SKM-1 treated with dmso at 0.1 percent for 144 hours (cell line): Measurements from ENCODE around the gene S100A3.
A peak's percentile ranks its signal among the peaks of the same experiment; 100 is the strongest.

ENCODE experiments used
- DNase-seq: peaks from one replicate; lab custom pipeline; 2025; ENCODE audit not compliant: unreplicated experiment; lab: John Stamatoyannopoulos, UW

The S100A3 gene

GRCh38 chr1:153549741-153550397, 811 bp upstream of the S100A3 start:
- DNase-seq, result no peak

- DNase-seq, result no peak
Observed at GRCh38 chr1:153547560-153548551, 1.2 kb downstream of the S100A3 start.

- DNase-seq, result no peak
Observed at GRCh38 chr1:153546796-153547559, 2.1 kb downstream of the S100A3 start.

- no peak for DNase-seq
Observed at GRCh38 chr1:153546371-153546770, 2.7 kb downstream of the S100A3 start.

- peak; percentile 98 for DNase-seq
Observed at GRCh38 chr1:153545067-153546055, 3.7 kb downstream of the S100A3 start, which contains the start of gene S100A4. S100A4 (minus strand) TSS chr1:153545806; CDS start chr1:153544794, 1,012 bp downstream.

- DNase-seq, result no peak
Observed at GRCh38 chr1:153544453-153545066, 4.5 kb downstream of the S100A3 start.

- DNase-seq, result no peak
Observed at GRCh38 chr1:153543736-153544135, 5.3 kb downstream of the S100A3 start.

- no peak for DNase-seq
Observed at GRCh38 chr1:153542956-153543711, 5.9 kb downstream of the S100A3 start.

GRCh38 chr1:153541641-153542590, 7.1 kb downstream of the S100A3 start:
- peak; percentile 36 for DNase-seq

- DNase-seq, result peak; percentile 87
Observed at GRCh38 chr1:153540394-153541361, 8.4 kb downstream of the S100A3 start, which contains the start of gene S100A5. S100A5 (minus strand) TSS chr1:153540934; CDS start chr1:153540191, 743 bp downstream.

GRCh38 chr1:153539395-153540093, 9.5 kb downstream of the S100A3 start:
- DNase-seq, result no peak

GRCh38 chr1:153538315-153538821, 10.7 kb downstream of the S100A3 start:
- DNase-seq, result no peak

GRCh38 chr1:153537376-153537730, 11.7 kb downstream of the S100A3 start:
- DNase-seq, result no peak

- DNase-seq, result no peak
Observed at GRCh38 chr1:153536671-153537375, 12.2 kb downstream of the S100A3 start.

GRCh38 chr1:153536012-153536670, 12.9 kb downstream of the S100A3 start:
- peak; percentile 77 for DNase-seq
